ENCODE data around the gene INO80D.

Gene INO80D

DNA sequence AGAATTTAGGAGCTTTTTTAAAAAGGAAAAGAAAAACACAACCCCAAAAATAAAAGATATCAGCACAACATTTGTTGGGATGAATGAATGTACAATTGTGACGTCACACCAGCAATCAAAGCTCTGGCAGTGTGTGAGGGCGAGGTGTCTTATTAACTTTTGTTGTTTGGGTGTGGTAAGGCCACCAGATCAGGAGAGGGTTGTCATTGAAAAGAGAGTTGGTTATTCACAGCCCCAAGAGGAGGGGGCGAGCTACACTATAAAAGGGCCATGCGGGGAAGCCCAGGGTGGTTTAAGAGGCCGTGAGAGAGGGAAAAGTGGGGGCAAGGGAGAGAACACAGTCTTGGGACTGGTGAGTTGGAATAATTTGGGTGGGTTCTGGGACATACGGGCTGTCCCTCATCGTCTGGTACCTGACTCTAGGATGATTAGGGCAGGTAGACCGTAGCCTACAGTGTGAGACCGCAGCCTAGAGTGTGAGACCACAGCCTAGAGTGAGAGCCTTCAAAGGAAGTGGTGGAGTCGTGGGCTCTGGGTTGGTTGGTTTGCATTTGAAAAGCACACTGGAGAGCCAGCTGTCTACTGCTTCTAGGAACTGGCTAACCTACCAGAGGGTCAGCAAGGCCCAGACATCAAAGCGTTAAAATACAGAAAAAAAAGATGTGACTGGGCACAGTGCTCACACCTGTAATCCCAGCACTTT, 128.4 kb downstream of the INO80D start:
- no peak for DNase-seq (ENCODE audit: low read depth, low spot score)
- TF ChIP-seq, protein P1, sequence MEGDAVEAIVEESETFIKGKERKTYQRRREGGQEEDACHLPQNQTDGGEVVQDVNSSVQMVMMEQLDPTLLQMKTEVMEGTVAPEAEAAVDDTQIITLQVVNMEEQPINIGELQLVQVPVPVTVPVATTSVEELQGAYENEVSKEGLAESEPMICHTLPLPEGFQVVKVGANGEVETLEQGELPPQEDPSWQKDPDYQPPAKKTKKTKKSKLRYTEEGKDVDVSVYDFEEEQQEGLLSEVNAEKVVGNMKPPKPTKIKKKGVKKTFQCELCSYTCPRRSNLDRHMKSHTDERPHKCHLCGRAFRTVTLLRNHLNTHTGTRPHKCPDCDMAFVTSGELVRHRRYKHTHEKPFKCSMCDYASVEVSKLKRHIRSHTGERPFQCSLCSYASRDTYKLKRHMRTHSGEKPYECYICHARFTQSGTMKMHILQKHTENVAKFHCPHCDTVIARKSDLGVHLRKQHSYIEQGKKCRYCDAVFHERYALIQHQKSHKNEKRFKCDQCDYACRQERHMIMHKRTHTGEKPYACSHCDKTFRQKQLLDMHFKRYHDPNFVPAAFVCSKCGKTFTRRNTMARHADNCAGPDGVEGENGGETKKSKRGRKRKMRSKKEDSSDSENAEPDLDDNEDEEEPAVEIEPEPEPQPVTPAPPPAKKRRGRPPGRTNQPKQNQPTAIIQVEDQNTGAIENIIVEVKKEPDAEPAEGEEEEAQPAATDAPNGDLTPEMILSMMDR (IDR thresholded peaks at IDR 0.05; ENCODE audit: insufficient read depth, low read length, missing control alignments) = no peak
- POLR2A ChIA-PET = no interaction called here
- no peak overlapping the region for H3K4me3 ChIP-seq (ENCODE audit: low read depth, low read length)
- CTCF ChIA-PET = interaction anchor here (1.1 to 5.1 kb wide), 2 partner anchors 11 to 14 kb away, joined by 3 to 41 read pairs; no protein-coding TSS in a partner anchor

DNA sequence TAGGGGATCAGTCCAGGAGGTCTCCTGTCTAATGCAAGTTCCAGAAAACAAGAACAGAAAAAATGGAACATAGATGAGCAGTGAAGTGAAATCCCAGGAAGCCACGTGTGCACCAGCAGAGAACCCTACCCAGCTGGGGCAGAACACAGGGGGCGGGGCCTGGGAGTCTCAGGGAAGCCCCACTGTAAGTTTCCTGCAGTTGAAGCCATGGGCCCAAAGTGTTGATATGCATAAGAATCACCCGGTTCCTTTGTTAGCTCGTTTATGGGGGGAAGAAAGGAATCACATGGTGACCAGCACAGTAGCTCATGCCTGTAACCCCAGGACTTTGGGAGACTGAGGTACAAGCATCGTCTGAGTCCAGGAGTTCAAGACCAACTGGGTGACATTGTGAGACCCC, 131.3 kb downstream of the INO80D start:
- TF ChIP-seq, protein P1 (IDR thresholded peaks at IDR 0.05; ENCODE audit: insufficient read depth, low read length, missing control alignments) = no peak
- ChIA-PET CTCF (no interaction called here), POLR2A (no interaction called here)
- H3K4me3 ChIP-seq (ENCODE audit: low read depth, low read length) = no peak overlapping the region
- no peak for DNase-seq (ENCODE audit: low read depth, low spot score)

DNA sequence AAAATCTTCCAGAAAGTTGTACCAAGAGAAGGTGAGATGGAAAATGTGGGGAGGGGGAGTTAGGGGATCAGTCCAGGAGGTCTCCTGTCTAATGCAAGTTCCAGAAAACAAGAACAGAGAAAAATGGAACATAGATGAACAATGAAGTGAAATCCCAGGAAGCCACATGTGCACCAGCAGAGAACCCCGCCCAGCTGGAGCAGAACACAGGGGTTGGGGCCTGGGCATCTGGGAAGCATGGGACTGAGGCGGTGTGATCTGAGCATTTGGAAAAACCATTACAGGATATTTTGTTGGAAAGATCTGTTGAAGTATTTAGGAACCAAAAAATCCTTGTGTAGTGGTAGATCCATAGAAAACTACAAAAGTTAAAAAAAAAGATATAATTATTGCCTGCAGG, 133.7 kb downstream of the INO80D start:
- DNase-seq (ENCODE audit: low read depth, low spot score) = no peak
- POLR2A ChIA-PET = interaction anchor here (0.5 kb wide), 1 partner anchor 14 kb away, joined by 3 read pairs; no protein-coding TSS in a partner anchor
- TF ChIP-seq, protein P1 (IDR thresholded peaks at IDR 0.05; ENCODE audit: insufficient read depth, low read length, missing control alignments) = no peak
- CTCF ChIA-PET = interaction anchor here (0.7 to 8.0 kb wide), 4 partner anchors 11 to 19 kb away, joined by 3 to 82 read pairs (median 4); no protein-coding TSS in a partner anchor
- no peak overlapping the region for H3K4me3 ChIP-seq (ENCODE audit: low read depth, low read length)

DNA sequence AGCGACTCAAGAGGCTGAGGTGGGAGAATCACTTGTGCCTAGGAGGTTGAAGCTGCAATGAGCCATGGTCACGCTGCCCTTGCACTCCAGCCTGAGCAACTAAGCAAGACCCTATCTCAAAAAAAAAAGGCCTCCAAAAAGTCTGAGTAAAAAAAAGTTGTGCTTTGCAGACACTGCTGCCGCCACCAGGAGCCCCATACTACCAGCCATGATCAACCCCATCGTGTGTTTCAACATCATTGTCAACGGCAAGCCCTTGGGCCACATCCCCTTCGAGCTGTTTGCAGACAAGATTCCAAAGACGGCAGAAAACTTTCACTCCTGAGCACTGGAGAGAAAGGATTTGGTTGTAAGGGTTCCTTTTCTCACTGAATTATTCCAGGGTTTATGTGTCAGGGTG, 137.1 kb downstream of the INO80D start:
- no peak for DNase-seq (ENCODE audit: low read depth, low spot score)
- ChIA-PET CTCF (interaction anchor here (0.6 to 8.0 kb wide), 31 partner anchors 9 to 1924 kb away, joined by 3 to 82 read pairs (median 4); no protein-coding TSS in a partner anchor), POLR2A (no interaction called here)
- TF ChIP-seq, protein P1 (IDR thresholded peaks at IDR 0.05; ENCODE audit: insufficient read depth, low read length, missing control alignments) = no peak
- no peak overlapping the region for H3K4me3 ChIP-seq (ENCODE audit: low read depth, low read length)

DNA sequence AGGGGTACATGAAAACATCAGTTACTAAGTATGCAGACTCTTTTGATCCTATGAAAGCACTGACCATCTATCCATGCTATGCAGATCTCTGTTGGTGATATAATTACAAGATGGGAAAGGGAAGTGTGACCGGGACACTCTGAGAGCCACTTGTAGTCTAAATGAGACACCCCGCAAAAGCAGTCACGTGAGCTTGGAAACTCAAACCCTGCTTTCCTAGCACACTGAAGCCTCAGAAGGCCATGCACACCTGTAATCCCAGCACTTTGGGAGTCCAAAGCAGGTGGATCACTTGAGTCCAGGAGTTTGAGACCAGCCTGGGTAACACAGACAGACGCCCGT, 137.5 kb downstream of the INO80D start:
- H3K4me3 ChIP-seq (ENCODE audit: low read depth, low read length) = no peak overlapping the region
- DNase-seq (ENCODE audit: low read depth, low spot score) = no peak
- POLR2A ChIA-PET = no interaction called here
- CTCF ChIA-PET = interaction anchor here (0.6 to 8.0 kb wide), 36 partner anchors 9 to 1923 kb away, joined by 3 to 82 read pairs (median 4); no protein-coding TSS in a partner anchor
- TF ChIP-seq, protein P1 (IDR thresholded peaks at IDR 0.05; ENCODE audit: insufficient read depth, low read length, missing control alignments) = no peak

DNA sequence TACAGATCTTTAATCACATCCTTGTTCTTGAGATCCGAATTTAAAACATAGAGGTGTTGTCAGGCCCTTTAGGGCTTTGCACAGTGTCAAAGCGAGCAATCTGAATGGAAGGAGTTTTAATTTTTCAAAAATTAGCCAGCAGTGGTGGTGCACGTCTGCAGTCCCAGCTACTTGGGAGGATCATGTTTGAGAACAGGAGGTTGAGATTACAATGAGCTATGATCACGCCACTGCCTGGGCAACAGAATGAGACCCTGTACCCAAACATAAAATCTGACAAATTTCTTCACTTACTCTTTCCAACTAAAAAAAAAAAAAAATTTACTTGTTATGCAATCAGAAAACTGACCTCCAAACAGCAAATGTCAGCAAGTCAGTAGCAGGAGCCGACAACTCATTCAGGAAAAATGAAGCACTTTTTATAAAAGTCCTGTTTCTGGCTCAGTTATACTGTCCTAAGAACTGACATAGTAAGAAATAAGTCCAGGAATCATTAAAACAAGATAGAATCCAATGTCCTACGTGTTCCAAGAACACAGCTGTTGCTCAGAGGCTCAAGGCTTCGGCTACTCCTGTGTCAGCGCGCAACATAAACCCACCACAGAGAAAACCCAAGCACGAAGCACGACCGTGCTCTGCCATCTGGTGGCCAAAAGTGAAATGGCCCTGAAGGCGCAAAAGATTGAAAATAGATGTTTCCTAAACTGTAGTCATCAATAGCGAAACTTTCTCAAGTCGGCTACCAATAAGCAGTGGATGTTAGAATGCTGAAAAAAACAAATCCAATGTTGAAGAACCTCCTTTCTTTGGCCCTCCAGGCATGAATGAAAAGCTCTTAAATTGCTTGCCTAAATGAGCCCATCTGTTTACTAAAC, 138.1 kb downstream of the INO80D start:
- peak; percentile 10 for DNase-seq (ENCODE audit: low read depth, low spot score)
- H3K4me3 ChIP-seq (ENCODE audit: low read depth, low read length) = no peak overlapping the region
- POLR2A ChIA-PET = no interaction called here
- TF ChIP-seq, protein P1 (IDR thresholded peaks at IDR 0.05; ENCODE audit: insufficient read depth, low read length, missing control alignments) = peak; percentile 89
- CTCF ChIA-PET = interaction anchor here (0.6 to 8.0 kb wide), 37 partner anchors 10 to 1923 kb away, joined by 3 to 82 read pairs (median 4); no protein-coding TSS in a partner anchor

Data from AG04449 (cell line).